K562 (cell line): Measurements from ENCODE around the gene KCNK2. TPM values are rescaled to one million over a fixed set of nuclear protein-coding genes. Genes with fewer than 3 reads are reported as not detected.

Experiments
- ATAC-seq: fragments of 200-7000 bp; cut with Tn5 transposase; 3 replicates; pipeline ENCODE4 v1.9.1; 2020; ENCODE audit warnings: moderate library complexity
- BruUV-seq: library from RNA; stranded (reverse); fragments of 400-500 nt; replicated peaks from 2 replicates; lab custom pipeline; 2021; lab: Mats Ljungman, UMichigan
- CTCF ChIA-PET: fragments of 300-600 bp; formaldehyde crosslinking; extraction: SDS; loops from one replicate; lab custom pipeline; 2021; ENCODE audit warnings: low intra/inter-chr PET ratio; lab: Yijun Ruan, JAX
- POLR2A ChIA-PET: fragments of 300-600, 350-650 bp; sonication (Branson Sonifier 250); formaldehyde crosslinking; extraction: SDS; loops from one replicate; lab custom pipeline; 2021; ENCODE audit warnings: antibody characterized with exemption, inconsistent platforms; lab: Yijun Ruan, JAX
- DNase-seq, 4 experiments: peaks; one replicate each; pipeline versions ENCODE4 v3.0.0 to v3.0.0-alpha.2; 2011 to 2018; ENCODE audit warnings: low spot score in 3 of 4, mixed read lengths in 3 of 4; ENCODE audit errors: extremely low read depth in 1 of 4
- FAIRE-seq: peaks from 2 replicates; lab custom pipeline; 2011; peaks lifted over from hg19 to GRCh38; lab: Jason Lieb, UNC
- H2AFZ ChIP-seq: 2 replicates; pipeline ENCODE4 v1.6.0; 2011; ENCODE audit warnings: low read depth, low read length, control low read depth, inconsistent platforms
- H3K27ac ChIP-seq: fragments of 200-600 bp; 3 replicates; pipeline ENCODE4 v1.8.0; 2011; ENCODE audit warnings: low read depth, mild to moderate bottlenecking, control low read depth, inconsistent platforms, low read length, moderate library complexity, mixed read lengths; ENCODE audit errors: extremely low read depth
- H3K27me3 ChIP-seq, 2 experiments: fragments of 300-600 bp in 1 of 2; 2 replicates in 1 of 2; 3 replicates in 1 of 2; pipeline versions ENCODE4 v1.6.0 to v1.8.0; 2011; ENCODE audit warnings: inconsistent platforms in 2 of 2, low read length in 2 of 2, mild to moderate bottlenecking in 1 of 2, mixed read lengths in 1 of 2, moderate library complexity in 1 of 2; ENCODE audit not compliant: control insufficient read depth in 2 of 2, insufficient read depth in 2 of 2
- H3K36me3 ChIP-seq: fragments of 300-600 bp; 3 replicates; pipeline ENCODE4 v1.8.0; 2011; ENCODE audit warnings: mild to moderate bottlenecking, low read length, inconsistent platforms; ENCODE audit not compliant: control insufficient read depth, insufficient read depth
- H3K4me1 ChIP-seq, 2 experiments: fragments of 200-600 bp in 1 of 2; replicated peaks in 1 of 2; 2 replicates in 1 of 2; 3 replicates in 1 of 2; pipeline versions ENCODE4 v1.5.1 to v1.8.0; 2011; ENCODE audit warnings: inconsistent platforms in 2 of 2, low read length in 2 of 2, mild to moderate bottlenecking in 1 of 2, mixed read lengths in 1 of 2, moderate library complexity in 1 of 2; ENCODE audit not compliant: control insufficient read depth in 2 of 2, insufficient read depth in 2 of 2
- H3K4me2 ChIP-seq: 2 replicates; pipeline ENCODE4 v1.6.1; 2011; ENCODE audit warnings: low read length, control low read depth, inconsistent platforms, mixed read lengths; ENCODE audit not compliant: insufficient read depth
- H3K4me3 ChIP-seq: fragments of 200-600 bp; sonication (generic), shearing (Covaris generic); 2 replicates; pipeline ENCODE4 v1.5.1; 2016; ENCODE audit warnings: control low read depth, inconsistent platforms
- H3K79me2 ChIP-seq: fragments of 200-600 bp; 3 replicates; pipeline ENCODE4 v1.8.0; 2011; ENCODE audit warnings: low read length, inconsistent platforms; ENCODE audit not compliant: control insufficient read depth, insufficient read depth
- H3K9ac ChIP-seq, 2 experiments: 2 replicates each; pipeline versions ENCODE4 v1.6.0 to v1.6.1; 2011; ENCODE audit warnings: low read depth in 2 of 2, low read length in 2 of 2, control low read depth in 1 of 2, inconsistent platforms in 1 of 2, mild to moderate bottlenecking in 1 of 2, mixed read lengths in 1 of 2; ENCODE audit not compliant: insufficient read depth in 1 of 2
- H3K9me1 ChIP-seq: one replicate; pipeline ENCODE4 v1.6.0; 2011; ENCODE audit warnings: inconsistent platforms, mild to moderate bottlenecking, low read length, moderate library complexity; ENCODE audit not compliant: control insufficient read depth, insufficient read depth
- H3K9me3 ChIP-seq: replicated peaks from 2 replicates; pipeline ENCODE4 v1.5.1; 2011; ENCODE audit warnings: low read depth, low read length, inconsistent platforms; ENCODE audit not compliant: control insufficient read depth, insufficient read depth
- H4K20me1 ChIP-seq: replicated peaks from 2 replicates; pipeline ENCODE4 v1.6.1; 2011; ENCODE audit warnings: low read length, inconsistent platforms, mixed read lengths; ENCODE audit not compliant: control insufficient read depth, insufficient read depth
- BMI1 ChIP-seq: fragments of 150-350 bp; IDR thresholded peaks from 2 replicates; pipeline ENCODE4 v1.6.1; 2014; ENCODE audit warnings: low read length
- EHMT2 ChIP-seq: fragments of 450-650 bp; IDR thresholded peaks from 2 replicates; pipeline ENCODE4 v1.6.1; 2018; ENCODE audit warnings: antibody characterized with exemption
- KAT2B ChIP-seq: IDR thresholded peaks from one replicate; pipeline ENCODE4 v1.6.1; 2012; ENCODE audit warnings: low read depth, mild to moderate bottlenecking, control low read depth, inconsistent platforms, low read length, moderate library complexity
- KLF1 ChIP-seq: fragments of 450-650 bp; IDR thresholded peaks from 2 replicates; pipeline ENCODE4 v1.6.1; 2016; ENCODE audit warnings: missing genetic modification characterization, missing compliant biosample characterization
- PRMT5 ChIP-seq: sonication (generic); formaldehyde crosslinking; IDR thresholded peaks from 2 replicates; pipeline ENCODE4 v1.5.0; 2020; ENCODE audit warnings: missing genetic modification reagents
- SIN3B ChIP-seq: fragments of 450-650 bp; IDR thresholded peaks from 2 replicates; pipeline ENCODE4 v1.6.1; 2017; ENCODE audit warnings: low read depth, mild to moderate bottlenecking, moderate library complexity
- SMC3 ChIP-seq: conservative IDR thresholded peaks from 2 replicates; pipeline ENCODE4 v1.6.1; 2011; ENCODE audit warnings: low read depth, low read length, improper control_type of control experiment; ENCODE audit not compliant: insufficient read depth
- STAG1 ChIP-seq: sonication (generic); formaldehyde crosslinking; IDR thresholded peaks from 2 replicates; pipeline ENCODE4 v1.5.0; 2020; ENCODE audit warnings: missing genetic modification reagents, borderline replicate concordance
- ZEB2 ChIP-seq: fragments of 450-650 bp; IDR thresholded peaks from 2 replicates; pipeline ENCODE4 v1.6.1; 2016
- ZNF165 ChIP-seq: fragments of 250-450 bp; sonication (Bioruptor Pico); IDR thresholded peaks from 2 replicates; pipeline ENCODE4 v1.4.0; 2020; ENCODE audit warnings: borderline replicate concordance
- WGBS: fragments of 100-300 bp; shearing (Covaris generic); methylation state at CpG from one replicate; pipeline ENCODE4 v1.1.6; 2016; ENCODE audit warnings: low coverage, mixed read lengths; ENCODE audit not compliant: insufficient coverage; ENCODE audit errors: missing lambda C conversion rate; 5-methylcytosine and 5-hydroxymethylcytosine counted together
- in situ Hi-C: fragments of 300-500 bp; cut with MboI; formaldehyde crosslinking; loops from 4 replicates; pipeline ENCODE4 v1.15.0; 2018; ENCODE audit warnings: inconsistent platforms, mixed read lengths
- intact Hi-C: fragments of 100-400 bp; cut with micrococcal nuclease; formaldehyde crosslinking; loops from 2 replicates; pipeline ENCODE4 v1.14.2; 2022
- polyA plus RNA-seq, 8 experiments: library from polyadenylated mRNA; depleted of rRNA in 4 of 8; stranded (reverse) in 5 of 8; unstranded in 3 of 8; fragments of >200 nt; fragmentation: Nextera tagmentation in 2 of 8; fragmentation: Illumina TruSeq in 1 of 8; extraction: Ambion mirVana in 2 of 8; extraction: Trizol in 1 of 8; gene quantifications; 2 replicates each; pipeline versions ENCODE4 v1.2.1 to v1.2.3, GENCODE V29; 2011 to 2014; ENCODE audit warnings: inconsistent platforms in 1 of 8, missing spikeins in 1 of 8
- total RNA-seq, 7 experiments: library from RNA; depleted of rRNA in 6 of 7; stranded (reverse); fragments of >200 nt in 6 of 7; fragmentation: Illumina TruSeq in 2 of 7; extraction: Trizol in 2 of 7; gene quantifications; 2 replicates each; pipeline versions ENCODE4 v1.2.1 to v1.2.3, GENCODE V29; 2011 to 2021; ENCODE audit warnings: low replicate concordance in 1 of 7
- TF ChIP-seq, protein P1 (sequence below): sonication (generic); formaldehyde crosslinking; IDR thresholded peaks from 2 replicates; pipeline ENCODE4 v1.8.1; 2023; ENCODE audit warnings: mild to moderate bottlenecking, missing genetic modification reagents
- TF ChIP-seq, protein P2 (sequence below): sonication (generic); formaldehyde crosslinking; IDR thresholded peaks from 2 replicates; pipeline ENCODE4 v1.8.0; 2022; ENCODE audit warnings: mild to moderate bottlenecking, missing genetic modification reagents
- TF ChIP-seq, protein P3 (sequence below): fragments of 450-650 bp; conservative IDR thresholded peaks from 2 replicates; pipeline ENCODE4 v1.6.1; 2016; ENCODE audit warnings: missing genetic modification characterization, low read depth, mild to moderate bottlenecking, missing compliant biosample characterization, moderate library complexity
- TF ChIP-seq, protein P4 (sequence below): fragments of 450-650 bp; formaldehyde crosslinking; IDR thresholded peaks from 2 replicates; pipeline ENCODE4 v1.4.0; 2020; ENCODE audit warnings: mild to moderate bottlenecking, moderate library complexity

KCNK2 gene
- total and polyA plus RNA-seq, 9 of the 15 experiments (the other 6 are each of a cell fraction or from before 2014, with no cell fraction given) = 0.04 to 0.13 (median 0.05) TPM; not detected in 3

DNA sequence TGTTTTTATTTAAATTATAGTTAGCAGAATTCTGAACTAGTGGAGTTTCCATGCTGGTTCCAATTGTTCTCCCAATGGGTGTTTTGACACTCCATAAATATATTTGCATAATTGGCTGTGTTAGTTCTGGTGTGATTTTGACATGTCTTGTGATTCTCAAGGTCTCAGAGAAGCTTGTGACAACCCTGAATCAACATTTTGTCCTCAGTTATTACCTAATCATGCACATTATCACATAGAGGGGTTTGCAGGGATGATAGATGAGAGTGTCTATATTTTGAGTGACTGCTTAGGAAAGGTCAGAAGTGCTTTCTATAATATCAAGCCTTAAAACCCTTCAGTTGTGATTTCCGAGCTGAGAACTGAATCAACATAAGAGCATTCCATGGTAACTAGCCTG lies 11.5 kb upstream of the KCNK2 start:
- POLR2A ChIA-PET = no interaction called here
- Histone ChIP-seq H3K9ac (no peak overlapping the region), H3K27me3 (no peaks in the 10 kb centered on the region), H3K9me1 (no peaks in the 10 kb centered on the region), H3K4me2 (no peak overlapping the region), H3K79me2 (no peaks in the 10 kb centered on the region), H3K4me1 (no peaks in the 10 kb centered on the region), H3K9me3 (no peaks in the 10 kb centered on the region), H3K36me3 (no peaks in the 10 kb centered on the region), H3K4me3 (no peak overlapping the region), H4K20me1 (no peaks in the 10 kb centered on the region), H2AFZ (no peak overlapping the region), H3K27ac (no peak overlapping the region)
- no peak for FAIRE-seq
- no peak for ATAC-seq
- no peak for TF ChIP-seq ZEB2
- no peak for TF ChIP-seq SIN3B
- TF ChIP-seq, protein P1, sequence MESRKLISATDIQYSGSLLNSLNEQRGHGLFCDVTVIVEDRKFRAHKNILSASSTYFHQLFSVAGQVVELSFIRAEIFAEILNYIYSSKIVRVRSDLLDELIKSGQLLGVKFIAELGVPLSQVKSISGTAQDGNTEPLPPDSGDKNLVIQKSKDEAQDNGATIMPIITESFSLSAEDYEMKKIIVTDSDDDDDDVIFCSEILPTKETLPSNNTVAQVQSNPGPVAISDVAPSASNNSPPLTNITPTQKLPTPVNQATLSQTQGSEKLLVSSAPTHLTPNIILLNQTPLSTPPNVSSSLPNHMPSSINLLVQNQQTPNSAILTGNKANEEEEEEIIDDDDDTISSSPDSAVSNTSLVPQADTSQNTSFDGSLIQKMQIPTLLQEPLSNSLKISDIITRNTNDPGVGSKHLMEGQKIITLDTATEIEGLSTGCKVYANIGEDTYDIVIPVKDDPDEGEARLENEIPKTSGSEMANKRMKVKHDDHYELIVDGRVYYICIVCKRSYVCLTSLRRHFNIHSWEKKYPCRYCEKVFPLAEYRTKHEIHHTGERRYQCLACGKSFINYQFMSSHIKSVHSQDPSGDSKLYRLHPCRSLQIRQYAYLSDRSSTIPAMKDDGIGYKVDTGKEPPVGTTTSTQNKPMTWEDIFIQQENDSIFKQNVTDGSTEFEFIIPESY (CRISPR knock-in tag) = no peak
- TF ChIP-seq BMI1 = no peak
- TF ChIP-seq, protein P2, sequence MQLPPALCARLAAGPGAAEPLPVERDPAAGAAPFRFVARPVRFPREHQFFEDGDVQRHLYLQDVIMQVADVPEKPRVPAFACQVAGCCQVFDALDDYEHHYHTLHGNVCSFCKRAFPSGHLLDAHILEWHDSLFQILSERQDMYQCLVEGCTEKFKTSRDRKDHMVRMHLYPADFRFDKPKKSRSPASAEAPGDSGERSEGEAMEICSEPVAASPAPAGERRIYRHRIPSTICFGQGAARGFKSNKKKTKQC (CRISPR knock-in tag) = no peak
- no peak for TF ChIP-seq PRMT5 (CRISPR knock-in tag)
- no peak for TF ChIP-seq KAT2B
- no peak for TF ChIP-seq KLF1 (tag)
- no peak for TF ChIP-seq EHMT2
- no peak for TF ChIP-seq STAG1
- no peak for TF ChIP-seq ZNF165 (CRISPR knock-in tag)
- TF ChIP-seq SMC3 = no peak
- TF ChIP-seq, protein P3, sequence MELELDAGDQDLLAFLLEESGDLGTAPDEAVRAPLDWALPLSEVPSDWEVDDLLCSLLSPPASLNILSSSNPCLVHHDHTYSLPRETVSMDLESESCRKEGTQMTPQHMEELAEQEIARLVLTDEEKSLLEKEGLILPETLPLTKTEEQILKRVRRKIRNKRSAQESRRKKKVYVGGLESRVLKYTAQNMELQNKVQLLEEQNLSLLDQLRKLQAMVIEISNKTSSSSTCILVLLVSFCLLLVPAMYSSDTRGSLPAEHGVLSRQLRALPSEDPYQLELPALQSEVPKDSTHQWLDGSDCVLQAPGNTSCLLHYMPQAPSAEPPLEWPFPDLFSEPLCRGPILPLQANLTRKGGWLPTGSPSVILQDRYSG (tag) = no peak
- TF ChIP-seq, protein P4, sequence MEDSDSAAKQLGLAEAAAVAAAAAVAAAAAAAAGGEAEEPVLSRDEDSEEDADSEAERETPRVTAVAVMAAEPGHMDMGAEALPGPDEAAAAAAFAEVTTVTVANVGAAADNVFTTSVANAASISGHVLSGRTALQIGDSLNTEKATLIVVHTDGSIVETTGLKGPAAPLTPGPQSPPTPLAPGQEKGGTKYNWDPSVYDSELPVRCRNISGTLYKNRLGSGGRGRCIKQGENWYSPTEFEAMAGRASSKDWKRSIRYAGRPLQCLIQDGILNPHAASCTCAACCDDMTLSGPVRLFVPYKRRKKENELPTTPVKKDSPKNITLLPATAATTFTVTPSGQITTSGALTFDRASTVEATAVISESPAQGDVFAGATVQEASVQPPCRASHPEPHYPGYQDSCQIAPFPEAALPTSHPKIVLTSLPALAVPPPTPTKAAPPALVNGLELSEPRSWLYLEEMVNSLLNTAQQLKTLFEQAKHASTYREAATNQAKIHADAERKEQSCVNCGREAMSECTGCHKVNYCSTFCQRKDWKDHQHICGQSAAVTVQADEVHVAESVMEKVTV (CRISPR knock-in tag) = no peak
- DNase-seq = no peak
- CTCF ChIA-PET = no interaction called here
- BruUV-seq = no TSS peak
- WGBS = 0% methylated on average over 1 of the region's 1 CpG
- in situ Hi-C loops (no loop called here), intact Hi-C loops (no loop called here)
